Dendritic cell treated with granulocyte-macrophage colony-stimulating factor and Interleukin-4, amounts not matched to agents 40 ng/mL and 50 ng/mL, for 4 days (primary cell): ENCODE results near the gene AOPEP.

Experiments used
- H3K27ac Mint-ChIP-seq: one replicate; pipeline ENCODE4 v1.8.0; 2022; ENCODE audit warnings: mild to moderate bottlenecking, mixed read lengths
- H3K27me3 Mint-ChIP-seq: one replicate; pipeline ENCODE4 v1.8.0; 2022; ENCODE audit warnings: mild to moderate bottlenecking, mixed read lengths
- H3K36me3 Mint-ChIP-seq: one replicate; pipeline ENCODE4 v1.8.0; 2022; ENCODE audit warnings: low read depth, mixed read lengths
- H3K4me1 Mint-ChIP-seq: one replicate; pipeline ENCODE4 v1.8.0; 2022; ENCODE audit warnings: low read depth, mixed read lengths
- H3K4me3 Mint-ChIP-seq: one replicate; pipeline ENCODE4 v1.8.0; 2022; ENCODE audit warnings: mild to moderate bottlenecking, moderate library complexity, mixed read lengths
- H3K9me3 Mint-ChIP-seq: one replicate; pipeline ENCODE4 v1.8.0; 2022; ENCODE audit warnings: mixed read lengths
- intact Hi-C: fragments of 100-400 bp; cut with micrococcal nuclease; formaldehyde crosslinking; loops from one replicate; pipeline ENCODE4 v1.15.0; 2022

AOPEP gene

GRCh38 chr9:94817291-94818177, 91.0 kb downstream of the AOPEP start:
- intact Hi-C loops, result no loop called here
- no peak overlapping the region for H3K4me3 Mint-ChIP-seq

DNA sequence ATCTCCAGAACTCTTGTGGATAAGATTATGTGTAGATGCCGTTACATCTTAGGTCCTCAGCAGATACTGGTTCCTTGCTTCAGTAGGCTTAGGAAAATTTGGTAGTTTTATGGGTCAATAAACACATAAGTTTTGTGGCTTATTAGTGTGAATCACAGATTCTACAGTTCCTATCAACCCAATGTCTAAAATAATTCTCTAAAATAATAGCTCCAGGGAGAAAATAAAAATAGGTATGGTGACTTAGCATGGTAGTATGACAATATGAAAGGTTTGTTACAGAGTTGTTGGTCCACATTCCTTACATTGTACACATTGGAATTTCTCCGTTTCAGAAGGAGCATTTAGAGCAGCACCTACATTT, 91.7 kb downstream of the AOPEP start:
- no peaks in the 10 kb centered on the region for H3K9me3 Mint-ChIP-seq
- H3K27me3 Mint-ChIP-seq, result no peaks in the 10 kb centered on the region
- no peak overlapping the region for H3K27ac Mint-ChIP-seq
- peaks cover 9% of the 10 kb centered on the region for H3K36me3 Mint-ChIP-seq
- H3K4me1 Mint-ChIP-seq, result peaks cover 12% of the 10 kb centered on the region
- no peak overlapping the region for H3K4me3 Mint-ChIP-seq
- intact Hi-C loops, result no loop called here

More at GRCh38 chr9:94817291-94818177, 91.0 kb downstream of the AOPEP start:
- Mint-ChIP-seq H3K9me3 (no peaks in the 10 kb centered on the region), H3K4me1 (peaks cover 14% of the 10 kb centered on the region), H3K27me3 (no peaks in the 10 kb centered on the region), H3K36me3 (peaks cover 5% of the 10 kb centered on the region), H3K27ac (no peak overlapping the region)

DNA sequence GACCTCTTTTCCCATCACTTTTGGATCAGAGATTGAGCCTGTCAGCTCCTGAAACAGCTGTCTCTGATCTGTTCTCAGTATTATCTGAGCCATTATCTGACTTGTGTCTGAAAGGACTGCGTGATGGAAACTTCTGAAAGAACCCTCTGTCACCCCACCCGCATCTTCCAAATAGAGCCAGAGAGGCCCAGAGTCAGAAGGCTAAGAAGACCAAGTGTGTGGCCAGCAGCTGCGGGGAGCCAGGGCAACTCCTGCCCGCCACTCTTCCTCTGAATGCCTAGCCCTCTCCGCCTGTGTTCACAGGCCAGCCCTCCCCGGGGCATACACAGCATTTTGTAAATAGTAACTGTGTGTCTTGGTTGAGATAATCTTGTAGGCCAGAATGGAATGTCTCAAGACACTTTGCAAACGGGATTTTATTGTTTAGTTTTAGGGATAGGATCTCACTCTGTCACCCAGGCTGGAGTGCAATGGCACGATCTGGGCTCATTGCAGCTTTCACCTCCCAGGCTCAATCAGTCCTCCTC, 92.7 kb downstream of the AOPEP start:
- intact Hi-C loops, result no loop called here
- no peaks in the 10 kb centered on the region for H3K27me3 Mint-ChIP-seq
- no peak overlapping the region for H3K27ac Mint-ChIP-seq
- H3K9me3 Mint-ChIP-seq, result no peaks in the 10 kb centered on the region
- H3K36me3 Mint-ChIP-seq, result peaks cover 11% of the 10 kb centered on the region
- H3K4me1 Mint-ChIP-seq, result peaks cover 7% of the 10 kb centered on the region
- no peak overlapping the region for H3K4me3 Mint-ChIP-seq

- Mint-ChIP-seq H3K27ac (peak overlapping the region; percentile 7), H3K27me3 (no peaks in the 10 kb centered on the region), H3K36me3 (peaks cover 20% of the 10 kb centered on the region), H3K4me3 (no peak overlapping the region), H3K4me1 (peaks cover 7% of the 10 kb centered on the region), H3K9me3 (no peaks in the 10 kb centered on the region)
- intact Hi-C loops, result no loop called here
Measured at GRCh38 chr9:94821098-94821887, 94.8 kb downstream of the AOPEP start.

DNA sequence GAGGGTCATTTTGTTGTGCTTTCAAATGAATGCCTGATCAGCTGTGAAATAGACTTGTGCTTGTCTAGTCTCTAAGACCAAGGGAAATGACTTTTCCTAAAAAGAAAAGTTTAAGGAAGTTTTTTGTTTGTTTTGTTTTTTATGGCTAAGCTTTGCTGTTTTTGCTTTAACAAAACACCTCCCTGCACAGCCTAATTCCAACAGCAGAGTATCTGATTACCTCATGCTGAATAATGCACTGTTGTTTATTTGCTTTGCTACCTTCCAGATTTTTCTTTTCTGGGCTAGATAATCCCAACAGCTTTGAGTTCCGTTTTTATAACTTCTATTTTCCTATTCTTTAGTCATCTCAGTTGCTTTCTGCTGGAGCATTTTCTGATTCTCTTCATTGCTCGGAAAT, 95.8 kb downstream of the AOPEP start:
- peaks cover 26% of the 10 kb centered on the region for H3K36me3 Mint-ChIP-seq

GRCh38 chr9:94823710-94824109, 97.2 kb downstream of the AOPEP start:
- no peak overlapping the region for H3K4me3 Mint-ChIP-seq
- H3K27me3 Mint-ChIP-seq, result no peaks in the 10 kb centered on the region
- H3K9me3 Mint-ChIP-seq, result no peaks in the 10 kb centered on the region
- intact Hi-C loops, result no loop called here
- H3K27ac Mint-ChIP-seq, result no peak overlapping the region
- peaks cover 26% of the 10 kb centered on the region for H3K36me3 Mint-ChIP-seq
- peaks cover 7% of the 10 kb centered on the region for H3K4me1 Mint-ChIP-seq

More for the DNA sequence above, 95.8 kb downstream of the AOPEP start:
- Mint-ChIP-seq H3K9me3 (no peaks in the 10 kb centered on the region), H3K4me3 (no peak overlapping the region), H3K4me1 (peaks cover 7% of the 10 kb centered on the region), H3K27me3 (no peaks in the 10 kb centered on the region), H3K27ac (no peak overlapping the region)
- intact Hi-C loops, result no loop called here

DNA sequence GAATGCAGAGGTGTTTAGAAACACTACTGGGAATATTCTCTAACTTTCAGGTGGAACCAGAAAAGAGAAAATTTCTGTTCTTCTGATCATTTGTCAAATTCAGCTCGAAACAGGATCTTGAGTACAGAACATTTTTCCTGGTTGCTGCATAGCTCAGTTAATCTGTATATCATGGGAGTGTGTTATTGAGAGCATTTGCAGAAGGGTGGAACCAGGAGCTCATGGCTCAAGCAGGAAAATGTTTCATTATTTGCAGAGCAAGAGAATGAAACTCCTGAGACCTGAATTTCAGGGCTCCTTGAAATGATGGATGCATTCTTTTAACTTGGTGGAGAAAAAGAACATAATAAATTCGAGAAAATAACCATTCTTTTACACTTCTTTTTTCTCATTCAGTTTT, 97.9 kb downstream of the AOPEP start:
- no peaks in the 10 kb centered on the region for H3K27me3 Mint-ChIP-seq
- H3K27ac Mint-ChIP-seq, result no peak overlapping the region
- H3K9me3 Mint-ChIP-seq, result no peaks in the 10 kb centered on the region
- H3K36me3 Mint-ChIP-seq, result peaks cover 26% of the 10 kb centered on the region
- H3K4me1 Mint-ChIP-seq, result peaks cover 7% of the 10 kb centered on the region
- intact Hi-C loops, result no loop called here
- H3K4me3 Mint-ChIP-seq, result no peak overlapping the region

GRCh38 chr9:94824913-94825610, 98.6 kb downstream of the AOPEP start:
- Mint-ChIP-seq H3K27ac (no peak overlapping the region), H3K9me3 (no peaks in the 10 kb centered on the region), H3K27me3 (no peaks in the 10 kb centered on the region), H3K4me3 (no peak overlapping the region), H3K4me1 (peaks cover 7% of the 10 kb centered on the region), H3K36me3 (peaks cover 26% of the 10 kb centered on the region)
- intact Hi-C loops, result no loop called here

DNA sequence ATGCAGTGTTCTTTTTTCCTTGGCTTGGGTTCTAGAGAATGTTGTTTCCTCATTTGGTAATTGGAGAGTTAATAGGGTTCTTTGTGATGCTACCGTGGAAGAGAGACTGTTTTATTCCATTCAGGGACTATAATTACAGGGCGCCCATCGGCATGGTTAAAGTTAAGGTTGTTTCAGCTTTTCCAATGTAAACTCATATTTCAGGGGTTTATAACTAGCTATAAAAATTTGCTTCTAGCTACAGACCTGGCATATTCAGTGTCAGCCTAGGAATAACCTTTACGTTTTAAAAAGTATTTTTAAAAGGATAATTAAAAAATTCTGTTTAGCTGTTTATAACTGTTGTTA, 99.1 kb downstream of the AOPEP start:
- Mint-ChIP-seq H3K36me3 (peaks cover 26% of the 10 kb centered on the region), H3K4me3 (no peak overlapping the region), H3K27ac (no peak overlapping the region), H3K4me1 (peaks cover 7% of the 10 kb centered on the region), H3K27me3 (no peaks in the 10 kb centered on the region), H3K9me3 (no peaks in the 10 kb centered on the region)
- intact Hi-C loops, result no loop called here

DNA sequence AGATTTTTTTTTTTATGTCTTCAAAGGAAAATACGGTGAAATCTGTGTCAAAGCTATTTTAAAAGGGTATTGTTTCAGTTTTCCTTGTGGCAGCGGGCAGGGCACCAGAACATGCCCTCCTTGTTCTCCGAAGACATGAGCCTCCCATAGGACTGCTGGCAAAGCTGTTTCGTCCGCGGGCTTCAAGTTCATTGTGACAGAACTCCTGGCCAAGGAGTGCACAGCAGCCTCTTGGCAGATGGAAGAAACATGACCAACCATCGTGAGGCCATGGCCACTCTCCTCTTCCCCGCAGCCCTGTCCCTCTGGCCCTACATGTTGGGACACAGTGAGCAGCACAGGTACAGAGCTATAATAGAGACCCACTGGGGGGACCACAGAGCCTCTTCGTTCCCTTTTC, 99.5 kb downstream of the AOPEP start:
- Mint-ChIP-seq H3K4me3 (no peak overlapping the region), H3K4me1 (peaks cover 4% of the 10 kb centered on the region), H3K27ac (no peak overlapping the region), H3K9me3 (peaks cover 3% of the 10 kb centered on the region), H3K36me3 (peaks cover 26% of the 10 kb centered on the region), H3K27me3 (no peaks in the 10 kb centered on the region)
- intact Hi-C loops, result no loop called here

DNA sequence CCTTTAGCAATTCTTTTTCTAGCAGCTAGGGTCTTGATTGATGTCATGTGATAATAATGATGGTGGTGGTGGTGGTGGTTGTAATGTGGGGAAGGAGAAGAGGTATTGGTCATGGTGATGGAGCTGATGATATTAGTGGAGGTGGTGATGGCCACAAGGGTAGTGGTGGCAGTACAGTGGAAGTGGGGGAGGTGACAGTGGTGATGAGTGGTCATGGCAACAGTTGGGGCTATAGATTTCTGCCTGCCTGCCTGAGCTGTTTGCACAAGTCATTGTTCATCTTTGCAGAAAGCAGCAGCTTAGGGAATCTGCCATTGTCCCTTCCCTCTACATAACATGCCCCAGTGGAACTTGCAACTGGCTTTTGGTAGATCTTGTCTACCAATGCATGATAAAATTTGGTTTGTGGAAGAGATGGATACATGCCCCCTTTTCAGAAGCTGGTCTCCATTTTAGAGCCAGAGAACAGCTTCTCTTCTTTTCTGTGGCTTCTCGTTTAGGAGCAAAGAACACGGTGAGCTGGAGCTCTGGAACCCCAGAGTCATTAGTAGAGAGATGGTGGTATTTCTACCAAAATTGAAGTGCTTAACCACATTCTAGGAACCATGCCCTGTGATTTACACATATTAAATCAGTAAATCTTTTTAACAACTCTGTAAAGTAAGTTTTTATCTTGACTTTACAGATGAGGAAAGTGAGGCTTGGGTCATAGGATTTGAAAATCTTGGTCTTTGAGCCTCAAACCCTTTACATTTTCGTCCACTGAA, 100.3 kb downstream of the AOPEP start:
- intact Hi-C loops, result no loop called here
- Mint-ChIP-seq H3K36me3 (peaks cover 26% of the 10 kb centered on the region), H3K4me1 (no peaks in the 10 kb centered on the region), H3K27ac (no peak overlapping the region), H3K9me3 (peaks cover 8% of the 10 kb centered on the region), H3K27me3 (no peaks in the 10 kb centered on the region), H3K4me3 (no peak overlapping the region)

GRCh38 chr9:94827584-94828304, 101.2 kb downstream of the AOPEP start:
- H3K4me3 Mint-ChIP-seq, result no peak overlapping the region
- intact Hi-C loops, result no loop called here
- no peaks in the 10 kb centered on the region for H3K27me3 Mint-ChIP-seq
- H3K9me3 Mint-ChIP-seq, result peaks cover 8% of the 10 kb centered on the region
- H3K27ac Mint-ChIP-seq, result no peak overlapping the region
- no peaks in the 10 kb centered on the region for H3K4me1 Mint-ChIP-seq
- H3K36me3 Mint-ChIP-seq, result peaks cover 26% of the 10 kb centered on the region
